HG02588 (cell line): ENCODE data around the gene ERLEC1.
"Not testable (repeated sequence)": the region's sequence is repeated elsewhere in the genome, so short reads cannot be mapped to it uniquely, and the experiment has no call there.

Experiments used
- ATAC-seq: cut with Tn5 transposase; IDR thresholded peaks from one replicate; pipeline ENCODE4 v1.9.1; 2021; ENCODE audit warnings: mild to moderate bottlenecking, moderate library complexity; ENCODE audit not compliant: unreplicated experiment

ERLEC1 gene

GRCh38 chr2:53782676-53783075 lies 4.2 kb upstream of the ERLEC1 start:
- ATAC-seq, result no peak

DNA sequence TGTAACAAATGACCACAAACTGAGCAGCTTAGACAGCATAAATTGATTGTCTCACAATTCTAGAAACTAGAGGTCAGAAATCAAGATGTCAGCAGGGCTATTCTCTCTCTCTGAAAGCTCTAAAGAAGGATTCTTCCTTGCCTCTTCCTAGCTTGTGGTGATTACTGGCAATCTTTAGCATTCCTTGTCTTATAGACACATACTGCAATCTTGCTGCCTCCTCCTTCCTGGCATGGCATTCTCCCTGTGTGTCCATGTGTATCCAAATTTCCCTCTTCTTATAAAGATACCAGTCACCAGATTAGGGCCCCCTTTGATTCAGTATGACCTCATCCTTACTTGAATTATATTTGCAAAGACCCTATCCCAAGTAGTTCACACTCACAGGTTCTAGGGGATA lies 2.4 kb upstream of the ERLEC1 start:
- no peak for ATAC-seq

- no peak for ATAC-seq
Observed at GRCh38 chr2:53785366-53785765, 1.5 kb upstream of the ERLEC1 start.

- peak; percentile 17 for ATAC-seq
Observed at GRCh38 chr2:53786352-53786704, 516 bp upstream of the ERLEC1 start.

GRCh38 chr2:53787614-53788289 lies 908 bp downstream of the ERLEC1 start:
- no peak for ATAC-seq

- ATAC-seq, result no peak
Observed at GRCh38 chr2:53793261-53793660, 6.4 kb downstream of the ERLEC1 start.

- ATAC-seq, result no peak
Observed at GRCh38 chr2:53793821-53794220, 7.0 kb downstream of the ERLEC1 start.

DNA sequence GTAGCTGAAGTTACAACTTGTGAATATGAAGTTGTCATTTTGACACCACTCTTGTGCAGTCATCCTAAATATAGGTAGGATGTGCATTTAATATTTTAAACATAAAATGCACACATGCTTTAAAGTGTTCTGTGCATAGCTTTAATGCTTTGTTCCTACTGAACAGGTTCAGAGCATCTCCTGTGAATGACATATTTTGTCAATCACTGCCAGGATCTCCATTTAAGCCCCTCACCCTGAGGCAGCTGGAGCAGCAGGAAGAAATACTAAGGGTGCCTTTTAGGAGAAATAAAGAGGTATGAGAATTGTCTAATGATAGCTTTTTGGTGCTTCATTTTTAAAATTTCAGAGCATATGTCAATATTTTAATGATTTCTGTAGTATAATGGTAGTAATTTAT lies 14.7 kb downstream of the ERLEC1 start:
- ATAC-seq, result no peak

DNA sequence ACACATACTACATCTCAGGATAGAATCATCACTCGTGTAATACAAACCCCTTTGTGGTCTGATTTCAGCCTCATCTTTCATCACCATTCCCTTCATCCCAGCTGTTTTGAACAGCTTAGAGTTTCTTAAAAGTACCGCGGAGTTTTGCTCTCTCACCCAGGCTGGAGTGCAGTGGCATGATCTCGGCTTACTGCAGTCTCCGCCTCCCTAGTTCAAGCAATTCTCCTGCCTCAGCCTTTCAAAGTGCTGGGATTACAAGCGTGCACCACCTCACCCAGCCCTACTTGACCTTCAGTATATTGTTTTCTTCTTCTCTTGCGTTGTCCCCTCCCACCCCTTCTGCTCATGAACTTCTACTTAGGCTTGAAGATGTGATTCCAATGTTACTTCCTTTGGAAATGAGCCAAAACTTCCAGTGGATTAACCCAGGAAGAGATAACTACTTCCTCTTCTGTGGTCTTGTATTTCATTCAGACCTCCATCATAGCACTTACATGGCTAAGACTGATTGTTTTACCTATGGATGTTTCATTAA lies 15.8 kb downstream of the ERLEC1 start:
- no peak for ATAC-seq

DNA sequence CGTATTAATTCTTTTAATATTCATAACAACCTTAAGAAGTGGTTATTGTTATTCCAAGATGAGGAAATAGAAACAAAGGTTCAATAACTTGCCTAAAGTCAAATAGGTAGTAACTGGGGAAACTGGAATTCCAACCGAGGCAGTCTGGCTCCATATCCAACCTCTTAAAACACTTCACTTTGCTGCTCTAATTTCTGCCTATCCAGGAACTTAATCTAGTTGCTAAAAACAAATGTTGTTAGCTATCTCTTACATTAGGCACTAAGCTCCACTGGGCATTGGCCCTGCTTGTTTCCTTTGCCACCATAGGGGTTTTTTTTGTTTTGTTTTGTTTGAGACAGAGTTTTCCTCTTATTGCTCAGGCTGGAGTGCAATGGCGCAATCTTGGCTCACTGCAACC lies 24.8 kb downstream of the ERLEC1 start:
- no peak for ATAC-seq

DNA sequence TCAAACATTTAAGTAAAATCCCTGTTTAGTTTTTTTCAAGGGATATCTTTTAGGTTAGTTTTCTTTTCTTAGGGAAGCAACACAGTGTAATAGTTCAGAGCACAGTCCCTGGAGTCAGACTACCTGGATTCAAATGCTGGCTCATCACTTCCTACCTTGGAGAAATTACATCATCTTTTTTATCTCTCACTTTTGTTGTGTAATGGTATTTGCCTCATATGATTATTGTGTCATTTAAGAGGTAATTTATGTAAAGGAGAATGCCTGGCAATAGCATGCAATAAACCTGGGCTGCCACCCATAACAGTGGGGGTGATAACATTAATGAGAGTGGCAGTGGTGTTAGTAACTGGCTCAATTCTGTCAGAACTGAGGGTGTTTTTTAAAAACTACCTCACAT lies 26.3 kb downstream of the ERLEC1 start:
- ATAC-seq, result no peak

- ATAC-seq, result no peak
Observed at GRCh38 chr2:53818854-53819435, 32.1 kb downstream of the ERLEC1 start.

- no peak for ATAC-seq
Observed at GRCh38 chr2:53819634-53820033, 32.8 kb downstream of the ERLEC1 start.

DNA sequence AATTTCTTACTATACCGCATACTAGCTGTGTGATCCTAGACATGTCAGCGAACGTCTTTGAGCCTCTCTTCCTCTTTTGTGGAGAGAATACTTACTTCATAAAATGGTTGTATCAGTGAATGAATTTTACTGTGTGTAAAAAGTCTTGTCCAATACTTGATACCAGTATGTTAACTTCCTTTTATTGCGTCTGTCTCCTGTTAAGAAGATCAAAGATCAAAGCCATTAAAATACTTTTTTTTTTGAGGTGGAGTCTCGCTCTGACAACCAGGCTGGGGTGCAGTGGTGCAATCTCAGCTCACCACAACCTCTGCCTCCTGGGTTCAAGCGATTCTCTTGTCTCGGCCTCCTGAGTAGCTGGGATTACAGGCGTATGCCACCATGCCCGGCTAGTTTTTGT lies 33.2 kb downstream of the ERLEC1 start:
- ATAC-seq, result no peak

- ATAC-seq, result no peak
Observed at GRCh38 chr2:53820711-53821110, 33.9 kb downstream of the ERLEC1 start.

DNA sequence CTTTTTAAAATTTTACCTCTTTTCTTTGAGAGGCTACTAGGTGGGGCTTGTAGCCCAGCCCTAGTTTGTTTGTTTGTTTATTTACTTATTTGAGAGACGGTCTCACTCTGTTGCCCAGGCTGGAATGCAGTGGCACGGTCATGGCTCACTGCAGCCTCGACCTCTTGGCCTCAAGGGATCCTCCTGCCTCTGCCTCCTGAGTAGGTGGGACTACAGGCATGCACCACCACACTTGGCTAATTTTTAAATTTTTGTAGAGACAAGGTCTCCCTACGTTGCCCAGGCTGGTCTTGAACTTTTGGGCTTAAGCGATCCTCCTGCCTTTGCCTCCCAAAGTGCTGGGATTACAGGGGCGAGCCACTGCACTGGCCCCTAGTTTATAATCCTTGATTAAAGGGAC lies 35.0 kb downstream of the ERLEC1 start:
- ATAC-seq, result no peak

DNA sequence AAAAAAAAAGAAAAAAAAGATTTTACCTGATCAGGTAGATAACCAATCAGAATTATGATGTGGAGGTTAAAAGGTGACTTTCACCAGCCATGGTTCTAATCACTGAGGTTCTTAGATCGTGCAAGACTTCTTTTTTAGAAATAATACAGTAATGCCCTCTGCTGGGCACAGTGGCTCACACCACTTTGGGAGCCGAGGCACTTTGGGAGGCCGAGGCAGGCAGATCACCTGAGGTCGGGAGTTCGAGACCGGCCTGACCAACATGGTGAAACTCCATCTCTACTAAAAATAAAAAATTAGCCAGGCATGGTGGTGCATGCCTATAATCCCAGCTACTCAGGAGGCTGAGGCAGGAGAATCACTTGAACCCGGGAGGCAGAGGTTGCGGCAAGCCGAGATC lies 36.8 kb downstream of the ERLEC1 start:
- ATAC-seq, result not testable (repeated sequence)

DNA sequence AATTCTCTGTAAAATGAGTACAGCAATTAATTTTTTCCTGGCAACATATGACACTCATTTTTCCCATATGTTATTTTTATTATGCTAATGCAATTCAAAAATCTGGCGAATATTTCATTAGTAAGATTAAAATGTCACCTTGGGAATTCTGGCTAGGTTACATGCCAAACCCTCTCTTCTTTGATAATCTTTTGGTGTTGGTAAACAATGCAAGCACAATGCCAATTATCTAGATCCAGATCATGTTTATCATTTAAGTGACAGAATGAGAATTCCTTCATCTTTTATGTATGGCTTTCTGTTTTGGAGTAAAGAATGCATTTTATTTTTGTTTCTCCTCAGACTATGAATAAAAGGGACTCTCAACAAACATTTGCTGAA lies 39.2 kb downstream of the ERLEC1 start:
- no peak for ATAC-seq

DNA sequence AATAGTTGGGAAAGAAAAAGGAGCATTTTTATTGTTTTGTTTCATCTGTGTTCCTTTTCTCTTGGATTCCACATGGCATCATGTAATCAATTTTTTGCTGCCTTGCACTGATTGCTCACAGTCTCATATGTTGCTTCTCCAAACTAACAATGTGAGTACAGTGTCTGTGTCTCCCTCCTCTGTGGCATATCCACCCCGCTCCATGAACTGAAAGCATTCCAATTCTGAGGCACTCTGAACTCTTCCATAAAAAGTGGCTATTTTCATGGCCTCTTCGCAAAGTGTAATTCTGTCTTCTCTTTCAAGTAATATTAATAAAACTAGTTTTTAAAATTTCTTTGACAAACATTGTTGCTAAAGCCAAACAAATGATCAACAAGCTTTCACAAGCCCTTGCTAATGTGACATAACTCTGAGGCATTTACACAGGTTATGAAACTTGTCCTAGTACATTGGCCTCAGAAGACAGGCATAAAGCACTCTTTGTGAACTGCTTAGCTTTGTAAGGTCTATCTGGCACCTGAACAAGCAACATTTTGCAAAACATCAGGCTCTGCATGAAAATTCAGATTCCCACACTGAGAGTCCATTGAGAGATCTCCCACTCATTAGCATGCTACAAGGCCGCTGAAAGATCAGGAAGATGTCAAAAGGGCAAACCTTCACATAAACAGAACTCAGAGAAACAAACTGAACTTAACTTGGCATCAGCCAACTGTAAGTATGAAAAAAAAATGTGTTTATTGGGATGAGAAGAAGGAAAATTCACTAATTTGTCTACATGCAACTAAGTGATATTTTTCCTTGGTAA lies 39.9 kb downstream of the ERLEC1 start:
- no peak for ATAC-seq

DNA sequence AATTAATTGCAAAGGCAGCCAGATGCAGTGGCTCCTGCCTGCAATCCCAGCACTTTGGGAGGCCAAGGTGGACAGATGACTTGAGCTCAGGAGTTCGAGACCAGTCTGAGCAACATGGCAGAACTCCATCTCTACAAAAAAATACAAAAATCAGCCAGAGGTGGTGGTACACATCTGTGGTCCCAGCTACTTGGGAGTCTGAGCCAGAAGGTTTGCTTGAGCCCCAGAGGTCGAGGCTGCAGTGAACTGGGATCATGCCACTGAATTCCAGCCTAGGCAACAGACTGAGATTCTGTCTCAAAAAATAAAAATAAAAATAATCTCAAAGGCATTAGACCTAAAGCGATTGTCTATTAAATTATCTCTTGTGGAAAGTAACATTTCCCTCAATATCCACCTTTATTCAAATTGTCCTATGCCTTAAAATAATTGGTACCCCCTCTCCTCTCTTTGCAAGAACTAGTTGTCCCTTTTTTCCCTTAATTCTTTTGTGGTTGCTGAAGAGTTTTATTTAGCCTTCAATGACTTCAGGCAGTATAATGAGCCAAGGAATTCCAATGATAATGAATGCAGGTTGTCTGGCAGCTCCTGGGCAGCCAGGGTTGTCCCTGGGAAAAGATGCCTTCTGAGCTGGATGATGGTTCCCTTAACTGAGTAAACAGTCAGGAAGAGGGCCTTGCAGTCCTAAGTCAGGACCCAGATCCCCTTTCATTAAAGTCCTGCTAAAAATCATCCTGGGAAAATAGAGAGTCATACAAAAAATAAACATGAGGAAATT lies 40.7 kb downstream of the ERLEC1 start:
- ATAC-seq, result no peak

DNA sequence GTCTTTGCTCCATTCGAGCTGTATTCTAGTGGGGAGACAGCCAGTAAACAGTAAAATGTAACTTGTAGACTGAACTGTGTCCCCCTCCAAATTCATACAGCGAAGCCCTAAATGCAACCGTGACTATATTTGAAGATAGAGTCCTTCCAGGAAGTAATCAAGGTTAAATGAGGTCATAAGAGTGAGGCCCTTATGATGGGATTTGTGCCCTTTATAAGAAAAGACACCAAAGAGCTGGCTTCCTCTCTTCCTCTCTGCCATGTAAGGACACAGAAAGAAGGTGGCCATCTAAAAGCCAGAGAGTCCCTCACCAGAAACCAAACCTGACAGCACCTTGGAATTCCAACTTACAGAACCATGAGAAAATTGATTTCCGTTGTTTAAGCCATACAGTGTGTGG lies 41.5 kb downstream of the ERLEC1 start:
- no peak for ATAC-seq
